ENCODE measurements around the gene NOSTRIN.

Gene NOSTRIN

GRCh38 chr2:168884975-168885374, 82.5 kb downstream of the NOSTRIN start:
- no peak for TF ChIP-seq CTCF (conservative IDR thresholded peaks at IDR 0.05; ENCODE audit: low read depth, low read length)
- no peak overlapping the region for H3K4me3 ChIP-seq (ENCODE audit: low read length)
- no peak for DNase-seq (ENCODE audit: low read depth)

- H3K4me3 ChIP-seq (ENCODE audit: low read length): peak overlapping the region; percentile 75
- no peak for TF ChIP-seq CTCF (conservative IDR thresholded peaks at IDR 0.05; ENCODE audit: low read depth, low read length)
- DNase-seq (ENCODE audit: low read depth): no peak
Measured at GRCh38 chr2:168889635-168890005, 87.2 kb downstream of the NOSTRIN start.

GRCh38 chr2:168890006-168890782, 87.8 kb downstream of the NOSTRIN start, which contains the start of gene SPC25:
TSS of gene SPC25 (minus strand) at chr2:168890430. CDS start at chr2:168889519, 911 bp downstream.
- DNase-seq (ENCODE audit: low read depth): peak; percentile 55
- peak within 1 kb of the TSS; percentile 75 for H3K4me3 ChIP-seq (ENCODE audit: low read length)
- no peak for TF ChIP-seq CTCF (conservative IDR thresholded peaks at IDR 0.05; ENCODE audit: low read depth, low read length)

- no peak for TF ChIP-seq CTCF (conservative IDR thresholded peaks at IDR 0.05; ENCODE audit: low read depth, low read length)
- no peak for DNase-seq (ENCODE audit: low read depth)
- H3K4me3 ChIP-seq (ENCODE audit: low read length): no peak overlapping the region
Measured at GRCh38 chr2:168892327-168892726, 89.9 kb downstream of the NOSTRIN start.

- DNase-seq (ENCODE audit: low read depth): no peak
- no peak for TF ChIP-seq CTCF (conservative IDR thresholded peaks at IDR 0.05; ENCODE audit: low read depth, low read length)
- H3K4me3 ChIP-seq (ENCODE audit: low read length): no peak overlapping the region
Measured at GRCh38 chr2:168894101-168894500, 91.7 kb downstream of the NOSTRIN start.

GRCh38 chr2:168894720-168895119, 92.3 kb downstream of the NOSTRIN start:
- H3K4me3 ChIP-seq (ENCODE audit: low read length): no peak overlapping the region
- TF ChIP-seq CTCF (conservative IDR thresholded peaks at IDR 0.05; ENCODE audit: low read depth, low read length): no peak
- no peak for DNase-seq (ENCODE audit: low read depth)

GRCh38 chr2:168895771-168896170, 93.3 kb downstream of the NOSTRIN start:
- no peak overlapping the region for H3K4me3 ChIP-seq (ENCODE audit: low read length)
- no peak for TF ChIP-seq CTCF (conservative IDR thresholded peaks at IDR 0.05; ENCODE audit: low read depth, low read length)
- DNase-seq (ENCODE audit: low read depth): no peak

Data from retinal pigment epithelial cell (primary cell).